ENCODE measurements around the gene PRKCA. TPM values are rescaled to one million over a fixed set of nuclear protein-coding genes. Genes with fewer than 3 reads are reported as not detected.

Gene PRKCA
- total and polyA plus RNA-seq, 10 of the 15 experiments (the other 5 are each of a cell fraction or from before 2014, with no cell fraction given) = 0.11 to 14.6 (median 0.72) TPM

DNA sequence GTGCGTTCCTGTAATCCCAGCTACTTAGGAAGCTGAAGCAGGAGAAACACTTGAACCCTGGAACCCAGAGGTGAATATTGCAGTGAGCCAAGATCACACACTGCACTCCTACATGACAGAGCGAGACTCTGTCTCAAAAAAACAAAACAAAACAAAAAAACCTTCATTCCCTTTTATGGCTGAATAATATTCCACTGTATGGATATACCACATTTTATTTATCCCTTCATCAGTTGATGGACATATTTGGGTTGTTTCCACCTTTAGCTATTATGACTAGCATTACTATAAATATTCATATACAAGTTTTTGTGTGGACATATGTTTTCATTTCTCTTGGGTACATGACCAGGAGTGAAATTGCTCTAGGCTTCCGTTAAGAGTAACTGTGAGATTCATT is 30.9 kb upstream of the PRKCA start (continued):
- TF ChIP-seq CHD4 (IDR thresholded peaks at IDR 0.05) (no peak), PAX8 (IDR thresholded peaks at IDR 0.05) (no peak), ZNF217 (IDR thresholded peaks at IDR 0.05) (no peak), MTA3 (IDR thresholded peaks at IDR 0.05; ENCODE audit: borderline replicate concordance, low read length) (no peak), BACH1 (IDR thresholded peaks at IDR 0.05; ENCODE audit: borderline replicate concordance) (no peak)
- TF ChIP-seq, protein P1, sequence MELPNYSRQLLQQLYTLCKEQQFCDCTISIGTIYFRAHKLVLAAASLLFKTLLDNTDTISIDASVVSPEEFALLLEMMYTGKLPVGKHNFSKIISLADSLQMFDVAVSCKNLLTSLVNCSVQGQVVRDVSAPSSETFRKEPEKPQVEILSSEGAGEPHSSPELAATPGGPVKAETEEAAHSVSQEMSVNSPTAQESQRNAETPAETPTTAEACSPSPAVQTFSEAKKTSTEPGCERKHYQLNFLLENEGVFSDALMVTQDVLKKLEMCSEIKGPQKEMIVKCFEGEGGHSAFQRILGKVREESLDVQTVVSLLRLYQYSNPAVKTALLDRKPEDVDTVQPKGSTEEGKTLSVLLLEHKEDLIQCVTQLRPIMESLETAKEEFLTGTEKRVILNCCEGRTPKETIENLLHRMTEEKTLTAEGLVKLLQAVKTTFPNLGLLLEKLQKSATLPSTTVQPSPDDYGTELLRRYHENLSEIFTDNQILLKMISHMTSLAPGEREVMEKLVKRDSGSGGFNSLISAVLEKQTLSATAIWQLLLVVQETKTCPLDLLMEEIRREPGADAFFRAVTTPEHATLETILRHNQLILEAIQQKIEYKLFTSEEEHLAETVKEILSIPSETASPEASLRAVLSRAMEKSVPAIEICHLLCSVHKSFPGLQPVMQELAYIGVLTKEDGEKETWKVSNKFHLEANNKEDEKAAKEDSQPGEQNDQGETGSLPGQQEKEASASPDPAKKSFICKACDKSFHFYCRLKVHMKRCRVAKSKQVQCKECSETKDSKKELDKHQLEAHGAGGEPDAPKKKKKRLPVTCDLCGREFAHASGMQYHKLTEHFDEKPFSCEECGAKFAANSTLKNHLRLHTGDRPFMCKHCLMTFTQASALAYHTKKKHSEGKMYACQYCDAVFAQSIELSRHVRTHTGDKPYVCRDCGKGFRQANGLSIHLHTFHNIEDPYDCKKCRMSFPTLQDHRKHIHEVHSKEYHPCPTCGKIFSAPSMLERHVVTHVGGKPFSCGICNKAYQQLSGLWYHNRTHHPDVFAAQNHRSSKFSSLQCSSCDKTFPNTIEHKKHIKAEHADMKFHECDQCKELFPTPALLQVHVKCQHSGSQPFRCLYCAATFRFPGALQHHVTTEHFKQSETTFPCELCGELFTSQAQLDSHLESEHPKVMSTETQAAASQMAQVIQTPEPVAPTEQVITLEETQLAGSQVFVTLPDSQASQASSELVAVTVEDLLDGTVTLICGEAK (IDR thresholded peaks at IDR 0.05; ENCODE audit: borderline replicate concordance) = no peak
- TF ChIP-seq, protein P2, sequence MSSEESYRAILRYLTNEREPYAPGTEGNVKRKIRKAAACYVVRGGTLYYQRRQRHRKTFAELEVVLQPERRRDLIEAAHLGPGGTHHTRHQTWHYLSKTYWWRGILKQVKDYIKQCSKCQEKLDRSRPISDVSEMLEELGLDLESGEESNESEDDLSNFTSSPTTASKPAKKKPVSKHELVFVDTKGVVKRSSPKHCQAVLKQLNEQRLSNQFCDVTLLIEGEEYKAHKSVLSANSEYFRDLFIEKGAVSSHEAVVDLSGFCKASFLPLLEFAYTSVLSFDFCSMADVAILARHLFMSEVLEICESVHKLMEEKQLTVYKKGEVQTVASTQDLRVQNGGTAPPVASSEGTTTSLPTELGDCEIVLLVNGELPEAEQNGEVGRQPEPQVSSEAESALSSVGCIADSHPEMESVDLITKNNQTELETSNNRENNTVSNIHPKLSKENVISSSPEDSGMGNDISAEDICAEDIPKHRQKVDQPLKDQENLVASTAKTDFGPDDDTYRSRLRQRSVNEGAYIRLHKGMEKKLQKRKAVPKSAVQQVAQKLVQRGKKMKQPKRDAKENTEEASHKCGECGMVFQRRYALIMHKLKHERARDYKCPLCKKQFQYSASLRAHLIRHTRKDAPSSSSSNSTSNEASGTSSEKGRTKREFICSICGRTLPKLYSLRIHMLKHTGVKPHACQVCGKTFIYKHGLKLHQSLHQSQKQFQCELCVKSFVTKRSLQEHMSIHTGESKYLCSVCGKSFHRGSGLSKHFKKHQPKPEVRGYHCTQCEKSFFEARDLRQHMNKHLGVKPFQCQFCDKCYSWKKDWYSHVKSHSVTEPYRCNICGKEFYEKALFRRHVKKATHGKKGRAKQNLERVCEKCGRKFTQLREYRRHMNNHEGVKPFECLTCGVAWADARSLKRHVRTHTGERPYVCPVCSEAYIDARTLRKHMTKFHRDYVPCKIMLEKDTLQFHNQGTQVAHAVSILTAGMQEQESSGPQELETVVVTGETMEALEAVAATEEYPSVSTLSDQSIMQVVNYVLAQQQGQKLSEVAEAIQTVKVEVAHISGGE (CRISPR knock-in tag; IDR thresholded peaks at IDR 0.05) = no peak

Measured in GM12878 (cell line).